ENCODE measurements around the gene C1S. TPM values are rescaled to one million over a fixed set of nuclear protein-coding genes. Genes with fewer than 3 reads are reported as not detected.

The C1S gene
- total RNA-seq, 1 donor from 2014 or later, result 5.8 TPM

DNA sequence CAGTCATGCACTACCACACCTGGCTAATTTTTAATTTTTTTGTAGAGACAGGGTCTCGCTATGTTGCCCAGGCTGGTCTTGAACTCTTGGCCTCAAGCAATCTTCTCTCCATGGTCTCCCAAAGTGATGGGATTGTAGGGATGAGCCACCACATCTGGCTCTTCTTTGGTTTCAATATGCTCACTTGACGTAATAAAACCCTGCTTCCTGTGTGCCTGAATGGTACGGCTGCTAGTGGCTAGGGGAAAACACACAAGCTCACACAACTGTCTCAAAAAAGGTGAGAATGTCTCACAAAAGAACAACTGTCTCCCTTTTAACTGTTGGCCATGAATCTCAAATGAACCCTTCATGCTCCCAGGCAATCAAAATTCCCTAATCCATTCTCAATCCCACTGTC is 15.0 kb downstream of the C1S start:
- H3K27me3 Mint-ChIP-seq (ENCODE audit: unreplicated experiment), result peaks cover 6% of the 10 kb centered on the region
- no peak for DNase-seq (ENCODE audit: low spot score)
- H3K27ac Mint-ChIP-seq (ENCODE audit: unreplicated experiment), result peak overlapping the region; percentile 78
- H3K9me3 Mint-ChIP-seq (ENCODE audit: unreplicated experiment), result no peaks in the 10 kb centered on the region
- no peak overlapping the region for H3K4me3 Mint-ChIP-seq (ENCODE audit: unreplicated experiment)
- H3K4me1 Mint-ChIP-seq (ENCODE audit: unreplicated experiment), result peaks cover 36% of the 10 kb centered on the region
- TF ChIP-seq, protein P1, sequence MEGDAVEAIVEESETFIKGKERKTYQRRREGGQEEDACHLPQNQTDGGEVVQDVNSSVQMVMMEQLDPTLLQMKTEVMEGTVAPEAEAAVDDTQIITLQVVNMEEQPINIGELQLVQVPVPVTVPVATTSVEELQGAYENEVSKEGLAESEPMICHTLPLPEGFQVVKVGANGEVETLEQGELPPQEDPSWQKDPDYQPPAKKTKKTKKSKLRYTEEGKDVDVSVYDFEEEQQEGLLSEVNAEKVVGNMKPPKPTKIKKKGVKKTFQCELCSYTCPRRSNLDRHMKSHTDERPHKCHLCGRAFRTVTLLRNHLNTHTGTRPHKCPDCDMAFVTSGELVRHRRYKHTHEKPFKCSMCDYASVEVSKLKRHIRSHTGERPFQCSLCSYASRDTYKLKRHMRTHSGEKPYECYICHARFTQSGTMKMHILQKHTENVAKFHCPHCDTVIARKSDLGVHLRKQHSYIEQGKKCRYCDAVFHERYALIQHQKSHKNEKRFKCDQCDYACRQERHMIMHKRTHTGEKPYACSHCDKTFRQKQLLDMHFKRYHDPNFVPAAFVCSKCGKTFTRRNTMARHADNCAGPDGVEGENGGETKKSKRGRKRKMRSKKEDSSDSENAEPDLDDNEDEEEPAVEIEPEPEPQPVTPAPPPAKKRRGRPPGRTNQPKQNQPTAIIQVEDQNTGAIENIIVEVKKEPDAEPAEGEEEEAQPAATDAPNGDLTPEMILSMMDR (IDR thresholded peaks at IDR 0.05; ENCODE audit: unreplicated experiment), result no peak
- H3K36me3 Mint-ChIP-seq (ENCODE audit: low read depth, unreplicated experiment), result no peaks in the 10 kb centered on the region

DNA sequence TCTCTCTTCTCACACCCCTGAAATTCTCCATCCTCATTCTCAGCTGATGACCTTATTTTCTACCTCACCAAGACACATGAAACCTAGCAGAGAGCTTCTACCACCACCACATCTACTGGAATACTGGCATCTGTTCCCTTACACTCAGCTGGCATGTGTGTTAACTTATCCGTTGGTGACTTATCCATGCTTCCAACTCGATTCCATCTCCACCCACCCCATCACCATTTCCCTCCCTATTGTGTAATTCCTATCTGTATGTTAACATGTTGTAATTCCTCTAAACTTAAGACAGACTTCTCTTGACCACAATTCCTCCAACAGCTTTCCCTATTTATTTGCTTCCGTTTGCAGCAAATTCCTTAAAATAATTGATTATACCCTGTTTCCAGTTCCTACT is 15.4 kb downstream of the C1S start:
- Mint-ChIP-seq H3K4me1 (ENCODE audit: unreplicated experiment) (peaks cover 36% of the 10 kb centered on the region), H3K27ac (ENCODE audit: unreplicated experiment) (peak overlapping the region; percentile 2), H3K9me3 (ENCODE audit: unreplicated experiment) (no peaks in the 10 kb centered on the region), H3K4me3 (ENCODE audit: unreplicated experiment) (no peak overlapping the region), H3K27me3 (ENCODE audit: unreplicated experiment) (peaks cover 6% of the 10 kb centered on the region), H3K36me3 (ENCODE audit: low read depth, unreplicated experiment) (no peaks in the 10 kb centered on the region)
- TF ChIP-seq, protein P1 (IDR thresholded peaks at IDR 0.05; ENCODE audit: unreplicated experiment), result no peak
- no peak for DNase-seq (ENCODE audit: low spot score)

DNA sequence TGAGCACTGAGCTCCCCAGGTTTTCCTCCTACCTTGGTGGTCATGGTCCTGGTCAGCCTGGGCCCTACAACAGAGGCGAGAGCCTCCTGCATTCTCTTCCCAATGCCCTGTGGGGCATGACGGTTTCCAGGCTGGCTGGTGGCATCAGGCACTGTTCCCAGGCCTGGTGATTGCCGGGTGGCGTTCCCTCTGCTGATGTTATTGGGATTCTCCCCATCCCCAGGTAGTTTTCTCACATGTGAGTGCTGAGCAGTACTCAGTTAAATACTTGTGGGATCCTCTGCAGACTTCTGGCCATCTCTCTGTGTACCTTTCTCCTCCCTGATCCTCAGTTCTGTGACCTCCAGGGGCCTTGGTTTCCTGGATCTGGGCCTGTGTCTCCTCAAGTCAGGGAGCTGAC is 16.0 kb downstream of the C1S start:
- Mint-ChIP-seq H3K27ac (ENCODE audit: unreplicated experiment) (no peak overlapping the region), H3K9me3 (ENCODE audit: unreplicated experiment) (no peaks in the 10 kb centered on the region), H3K27me3 (ENCODE audit: unreplicated experiment) (peaks cover 6% of the 10 kb centered on the region), H3K36me3 (ENCODE audit: low read depth, unreplicated experiment) (no peaks in the 10 kb centered on the region), H3K4me3 (ENCODE audit: unreplicated experiment) (no peak overlapping the region), H3K4me1 (ENCODE audit: unreplicated experiment) (peaks cover 36% of the 10 kb centered on the region)
- TF ChIP-seq, protein P1 (IDR thresholded peaks at IDR 0.05; ENCODE audit: unreplicated experiment), result no peak
- DNase-seq (ENCODE audit: low spot score), result no peak

DNA sequence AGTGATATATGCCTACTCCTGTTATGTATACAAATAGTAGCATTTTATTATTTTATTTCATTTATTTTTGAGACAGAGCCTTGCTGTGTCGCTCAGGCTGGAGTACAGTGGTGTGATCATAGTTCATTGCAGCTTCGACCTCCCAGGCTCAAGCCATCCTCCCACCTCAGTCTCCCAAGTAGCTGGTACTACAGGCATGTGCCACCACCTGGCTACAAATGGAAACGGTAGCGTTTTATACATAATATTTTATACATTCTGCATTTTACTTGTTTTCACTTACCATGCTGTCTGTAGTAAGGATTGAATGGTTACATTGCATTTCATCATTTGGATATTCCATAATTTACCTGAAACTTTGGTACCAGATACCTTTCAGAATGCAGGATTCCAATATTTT is 17.6 kb downstream of the C1S start:
- Mint-ChIP-seq H3K4me3 (ENCODE audit: unreplicated experiment) (no peak overlapping the region), H3K27ac (ENCODE audit: unreplicated experiment) (no peak overlapping the region), H3K9me3 (ENCODE audit: unreplicated experiment) (peaks cover under 1% of the 10 kb centered on the region), H3K36me3 (ENCODE audit: low read depth, unreplicated experiment) (peaks cover 3% of the 10 kb centered on the region), H3K27me3 (ENCODE audit: unreplicated experiment) (peaks cover 10% of the 10 kb centered on the region), H3K4me1 (ENCODE audit: unreplicated experiment) (peaks cover 29% of the 10 kb centered on the region)
- TF ChIP-seq, protein P1 (IDR thresholded peaks at IDR 0.05; ENCODE audit: unreplicated experiment), result no peak
- no peak for DNase-seq (ENCODE audit: low spot score)

DNA sequence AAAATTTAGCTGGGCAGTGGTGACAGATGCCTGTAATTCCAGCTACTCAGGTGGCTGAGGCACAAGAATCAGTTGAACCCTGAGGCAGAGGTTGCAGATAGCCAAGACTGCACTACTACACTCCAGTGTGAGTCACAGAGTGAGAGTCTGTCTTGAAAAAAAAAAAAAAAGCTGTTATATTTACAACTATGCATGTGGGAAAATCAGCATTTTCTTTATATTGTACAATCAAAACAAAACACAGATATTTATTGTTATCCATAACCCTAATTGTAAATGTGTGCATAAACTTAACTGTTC is 19.3 kb downstream of the C1S start:
- Mint-ChIP-seq H3K4me1 (ENCODE audit: unreplicated experiment) (peaks cover 16% of the 10 kb centered on the region), H3K4me3 (ENCODE audit: unreplicated experiment) (no peak overlapping the region), H3K36me3 (ENCODE audit: low read depth, unreplicated experiment) (peaks cover 6% of the 10 kb centered on the region), H3K9me3 (ENCODE audit: unreplicated experiment) (peaks cover 3% of the 10 kb centered on the region), H3K27ac (ENCODE audit: unreplicated experiment) (no peak overlapping the region), H3K27me3 (ENCODE audit: unreplicated experiment) (peaks cover 12% of the 10 kb centered on the region)
- TF ChIP-seq, protein P1 (IDR thresholded peaks at IDR 0.05; ENCODE audit: unreplicated experiment), result no peak
- no peak for DNase-seq (ENCODE audit: low spot score)

Data from endothelial cell (in vitro differentiated cells).